A172 (cell line): ENCODE results near the gene DCTN2. TPM values are rescaled to one million over a fixed set of nuclear protein-coding genes. Genes with fewer than 3 reads are reported as not detected.
"Not testable (repeated sequence)": the region's sequence is repeated elsewhere in the genome, so short reads cannot be mapped to it uniquely, and the experiment has no call there.

Experiments used
- DNase-seq: peaks from one replicate; pipeline ENCODE4 v3.0.0-alpha.2; 2015; ENCODE audit warnings: low spot score
- total RNA-seq: library from RNA; depleted of rRNA; stranded (reverse); fragments of >200 nt; shearing (Covaris generic); gene quantifications from 2 replicates; pipeline ENCODE4 v1.2.3, GENCODE V29; 2014

DCTN2 gene
- total RNA-seq, 1 experiment from 2014 or later, result 149 TPM

DNA sequence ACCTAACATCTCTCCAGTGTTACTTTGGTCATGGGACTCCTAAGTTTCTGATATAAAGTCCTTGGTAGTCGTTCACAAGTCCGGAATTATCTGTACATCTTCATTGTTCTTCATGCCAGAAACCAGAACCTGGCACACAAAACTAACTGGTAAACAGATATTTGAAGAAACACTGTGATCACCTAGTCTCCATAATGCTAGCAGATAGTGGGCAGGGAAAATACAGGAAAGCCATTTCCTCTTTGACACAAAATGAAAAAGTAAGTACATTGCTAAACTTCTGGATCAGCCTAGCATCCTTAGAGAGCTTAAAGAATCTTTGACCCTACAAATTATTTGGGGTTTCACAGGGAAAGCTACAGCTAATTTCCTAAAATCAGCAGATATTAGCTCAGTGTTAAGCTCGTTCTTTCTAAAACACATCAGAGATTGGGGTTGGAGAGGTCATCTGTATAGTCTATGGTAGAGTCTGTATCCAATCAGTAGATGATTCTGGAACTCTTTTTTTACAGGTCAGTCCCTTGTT is 31.5 kb downstream of the DCTN2 start:
- DNase-seq, result no peak

- DNase-seq, result no peak
These were observed 32.1 kb downstream of the DCTN2 start for GRCh38 chr12:57514720-57515407.

DNA sequence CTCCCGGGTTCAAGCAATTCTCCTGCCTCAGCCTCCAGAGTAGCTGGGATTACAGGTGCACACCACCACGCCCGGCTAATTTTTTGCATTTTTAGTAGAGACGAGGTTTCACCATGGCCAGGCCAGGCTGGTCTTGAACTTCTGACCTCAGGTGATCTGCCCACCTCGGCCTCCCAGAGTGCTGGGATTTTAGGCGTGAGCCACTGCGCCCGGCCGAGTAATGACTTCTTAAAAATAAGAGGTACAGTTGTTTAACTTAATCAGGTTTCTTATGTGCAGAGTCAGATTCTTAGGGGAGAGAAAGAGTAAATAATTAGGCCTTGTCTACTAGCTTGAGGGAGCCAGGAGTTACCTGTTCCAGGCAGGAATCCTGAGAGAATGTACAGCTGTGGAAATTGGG is 32.7 kb downstream of the DCTN2 start:
- DNase-seq, result not testable (repeated sequence)

DNA sequence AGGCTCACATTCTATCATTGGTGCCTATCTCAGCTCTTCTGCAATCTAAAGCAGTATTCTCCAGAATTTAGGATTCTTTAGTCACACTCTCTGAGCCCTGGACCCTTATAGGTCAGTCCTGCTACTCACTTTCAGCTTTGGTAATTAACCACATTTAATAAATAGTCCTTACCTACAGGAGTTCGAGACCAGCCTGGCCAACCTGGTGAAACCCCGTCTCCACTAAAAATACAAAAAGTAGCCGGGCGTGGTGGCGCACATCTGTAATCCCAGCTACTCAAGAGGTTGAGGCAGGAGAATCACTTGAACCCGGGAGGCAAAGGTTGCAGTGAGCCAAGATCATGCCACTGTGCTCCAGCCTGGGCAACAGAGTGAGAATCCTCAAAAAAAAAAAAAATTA is 33.3 kb downstream of the DCTN2 start:
- DNase-seq, result not testable (repeated sequence)

- DNase-seq, result no peak
These were observed 33.7 kb downstream of the DCTN2 start for GRCh38 chr12:57513266-57513665.

- DNase-seq, result no peak
These were observed 34.3 kb downstream of the DCTN2 start for GRCh38 chr12:57512665-57513064.

GRCh38 chr12:57511588-57512325 is 35.2 kb downstream of the DCTN2 start:
- no peak for DNase-seq

DNA sequence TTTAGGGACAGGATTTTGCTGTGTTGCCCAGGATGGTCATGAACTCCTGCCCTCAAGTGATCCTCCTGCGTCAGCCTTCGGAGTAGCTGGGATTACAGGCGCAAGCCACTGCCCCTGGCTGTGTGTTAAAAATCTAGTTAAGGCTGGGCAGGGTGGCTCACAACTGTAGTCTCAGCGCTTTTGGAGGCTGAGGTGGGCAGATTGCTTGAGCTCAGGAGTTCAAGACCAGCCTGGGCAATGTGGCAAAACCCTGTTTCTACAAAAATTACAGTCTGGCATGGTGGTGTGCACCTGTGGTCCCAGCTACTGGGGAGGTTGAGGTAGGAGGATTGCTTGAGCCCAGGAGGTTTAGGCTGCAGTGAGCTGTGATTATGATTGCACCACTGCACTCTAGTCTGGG is 35.8 kb downstream of the DCTN2 start:
- DNase-seq, result no peak

- DNase-seq, result not testable (repeated sequence)
These were observed 39.2 kb downstream of the DCTN2 start for GRCh38 chr12:57507796-57508195.

- DNase-seq, result not testable (repeated sequence)
These were observed 40.5 kb downstream of the DCTN2 start for GRCh38 chr12:57506541-57506940.

- DNase-seq, result not testable (repeated sequence)
These were observed 44.6 kb downstream of the DCTN2 start for GRCh38 chr12:57502311-57502969.

DNA sequence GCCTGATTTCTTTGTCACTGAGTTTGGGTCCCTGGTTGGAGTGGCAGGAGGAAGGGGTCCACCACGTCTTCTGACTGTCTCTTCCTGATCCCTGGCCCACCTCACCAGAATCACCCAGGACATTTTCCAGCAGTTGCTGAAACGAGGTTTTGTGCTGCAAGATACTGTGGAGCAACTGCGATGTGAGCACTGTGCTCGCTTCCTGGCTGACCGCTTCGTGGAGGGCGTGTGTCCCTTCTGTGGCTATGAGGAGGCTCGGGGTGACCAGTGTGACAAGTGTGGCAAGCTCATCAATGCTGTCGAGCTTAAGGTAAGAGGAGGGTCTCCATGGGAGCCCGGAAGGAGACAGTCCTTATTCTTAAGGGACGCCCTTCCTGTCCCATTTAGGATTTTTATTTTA is 46.8 kb downstream of the DCTN2 start:
- no peak for DNase-seq

DNA sequence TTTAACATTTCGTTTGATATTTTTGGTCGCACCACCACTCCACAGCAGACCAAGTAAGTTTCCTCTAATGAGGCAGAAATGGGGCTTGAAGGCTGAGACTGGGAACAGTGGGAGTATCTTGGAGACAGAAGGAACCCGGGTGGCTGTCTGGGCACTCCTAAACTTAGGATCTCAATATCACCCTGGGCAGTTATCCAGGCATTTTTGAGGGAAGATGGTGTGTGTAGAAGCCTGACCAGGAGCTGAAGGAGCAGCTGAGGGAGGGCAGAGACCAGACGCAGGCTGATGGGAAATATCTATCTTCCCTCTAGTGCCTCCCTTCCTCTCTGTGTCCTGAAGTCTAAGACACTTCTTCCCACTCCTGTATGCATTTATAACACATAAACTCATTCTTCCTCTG is 48.4 kb downstream of the DCTN2 start:
- DNase-seq, result no peak

- no peak for DNase-seq
These were observed 48.9 kb downstream of the DCTN2 start for GRCh38 chr12:57498132-57498502.

GRCh38 chr12:57497223-57498131 is 49.5 kb downstream of the DCTN2 start:
- no peak for DNase-seq

GRCh38 chr12:57496822-57497221 is 50.2 kb downstream of the DCTN2 start:
- no peak for DNase-seq

DNA sequence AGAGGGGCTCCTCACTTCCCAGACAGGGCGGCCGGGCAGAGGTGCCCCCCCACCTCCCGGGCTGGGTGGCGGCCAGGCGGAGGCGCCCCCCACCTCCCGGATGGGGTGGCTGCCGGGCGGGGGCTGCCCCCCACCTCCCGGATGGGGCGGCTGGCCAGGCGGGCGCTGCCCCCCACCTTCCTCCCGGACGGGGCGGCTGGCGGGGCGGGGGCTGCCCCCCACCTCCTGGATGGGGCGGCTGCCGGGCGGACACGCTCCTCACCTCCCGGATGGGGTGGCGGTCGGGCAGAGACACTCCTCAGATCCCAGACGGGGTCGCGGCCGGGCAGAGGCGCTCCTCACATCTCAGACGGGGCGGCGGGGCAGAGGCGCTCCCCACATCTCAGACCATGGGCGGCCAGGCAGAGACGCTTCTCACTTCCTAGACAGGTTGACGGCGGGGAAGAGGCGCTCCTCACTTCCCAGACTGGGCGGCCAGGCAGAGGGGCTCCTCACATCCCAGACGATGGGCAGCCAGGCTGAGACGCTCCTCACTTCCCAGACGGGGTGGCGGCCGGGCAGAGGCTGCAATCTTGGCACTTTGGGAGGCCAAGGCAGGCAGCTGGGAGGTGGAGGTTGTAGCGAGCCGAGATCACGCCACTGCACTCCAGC is 51.8 kb downstream of the DCTN2 start:
- not testable (repeated sequence) for DNase-seq

- DNase-seq, result no peak
These were observed 55.4 kb downstream of the DCTN2 start for GRCh38 chr12:57491393-57492280.

GRCh38 chr12:57490126-57490525 is 56.9 kb downstream of the DCTN2 start:
- no peak for DNase-seq

- no peak for DNase-seq
These were observed 57.8 kb downstream of the DCTN2 start for GRCh38 chr12:57489157-57489641.
